ENCODE data around the gene C16orf92. TPM values are rescaled to one million over a fixed set of nuclear protein-coding genes. Genes with fewer than 3 reads are reported as not detected.

The C16orf92 gene
- total and polyA plus RNA-seq, 2 of the 13 experiments (the other 11 are each of a cell fraction or from before 2014, with no cell fraction given), result not detected

DNA sequence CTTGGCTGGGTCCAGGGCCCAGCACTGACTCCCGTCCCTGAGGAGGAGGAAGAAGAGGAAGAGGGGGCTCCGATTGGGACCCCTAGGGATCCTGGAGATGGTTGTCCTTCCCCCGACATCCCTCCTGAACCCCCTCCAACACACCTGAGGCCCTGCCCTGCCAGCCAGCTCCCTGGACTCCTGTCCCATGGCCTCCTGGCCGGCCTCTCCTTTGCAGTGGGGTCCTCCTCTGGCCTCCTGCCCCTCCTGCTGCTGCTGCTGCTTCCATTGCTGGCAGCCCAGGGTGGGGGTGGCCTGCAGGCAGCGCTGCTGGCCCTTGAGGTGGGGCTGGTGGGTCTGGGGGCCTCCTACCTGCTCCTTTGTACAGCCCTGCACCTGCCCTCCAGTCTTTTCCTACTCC lies 36.1 kb upstream of the C16orf92 start:
- H3K36me3 ChIP-seq (replicated peaks in 1 of 2; ENCODE audit: control insufficient read depth in 1 of 2, insufficient read depth in 2 of 2, low read length in 2 of 2), result peaks cover 53 to 94% of the 10 kb centered on the region in 2 experiments
- ChIA-PET POLR2A (interaction anchor here (1.0 kb wide), 1 partner anchor 14 kb away, joined by 3 read pairs; the partner anchor contains the start of gene TAOK2), CTCF (ENCODE audit: low intra/inter-chr PET ratio, low total read pairs) (no interaction called here)
- H3K27ac ChIP-seq (ENCODE audit: extremely low read length, insufficient read depth, low read length), result no peak overlapping the region
- no TSS peak for BruUV-seq (replicated peaks)
- H3K4me1 ChIP-seq (ENCODE audit: insufficient read depth, low read length), result no peaks in the 10 kb centered on the region
- H3K9ac ChIP-seq (ENCODE audit: insufficient read depth, low read depth, low read length), result no peak overlapping the region
- H3K4me2 ChIP-seq (ENCODE audit: low read depth, low read length), result no peak overlapping the region
- H3K27me3 ChIP-seq (ENCODE audit: control insufficient read depth in 1 of 2, insufficient read depth in 2 of 2, low read length in 2 of 2), result no peaks in the 10 kb centered on the region
- FAIRE-seq (no peak), DNase-seq (ENCODE audit: low spot score) (no peak), ATAC-seq (no peak)
- 100% methylated on average over 3 of the region's 5 CpGs for WGBS (ENCODE audit: low lambda C conversion rate)
- H3K9me3 ChIP-seq (ENCODE audit: low read length), result no peaks in the 10 kb centered on the region
- intact Hi-C loops (cut with micrococcal nuclease; ENCODE audit: unreplicated experiment), result no loop called here
- TF ChIP-seq MED1 (CRISPR knock-in tag; IDR thresholded peaks at IDR 0.05) (no peak), NFIC (IDR thresholded peaks at IDR 0.05; ENCODE audit: low read length) (no peak), ZNF446 (CRISPR knock-in tag; IDR thresholded peaks at IDR 0.05) (no peak), ZFP1 (CRISPR knock-in tag; IDR thresholded peaks at IDR 0.05) (no peak)
- TF ChIP-seq, protein P1, sequence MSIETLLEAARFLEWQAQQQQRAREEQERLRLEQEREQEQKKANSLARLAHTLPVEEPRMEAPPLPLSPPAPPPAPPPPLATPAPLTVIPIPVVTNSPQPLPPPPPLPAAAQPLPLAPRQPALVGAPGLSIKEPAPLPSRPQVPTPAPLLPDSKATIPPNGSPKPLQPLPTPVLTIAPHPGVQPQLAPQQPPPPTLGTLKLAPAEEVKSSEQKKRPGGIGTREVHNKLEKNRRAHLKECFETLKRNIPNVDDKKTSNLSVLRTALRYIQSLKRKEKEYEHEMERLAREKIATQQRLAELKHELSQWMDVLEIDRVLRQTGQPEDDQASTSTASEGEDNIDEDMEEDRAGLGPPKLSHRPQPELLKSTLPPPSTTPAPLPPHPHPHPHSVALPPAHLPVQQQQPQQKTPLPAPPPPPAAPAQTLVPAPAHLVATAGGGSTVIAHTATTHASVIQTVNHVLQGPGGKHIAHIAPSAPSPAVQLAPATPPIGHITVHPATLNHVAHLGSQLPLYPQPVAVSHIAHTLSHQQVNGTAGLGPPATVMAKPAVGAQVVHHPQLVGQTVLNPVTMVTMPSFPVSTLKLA (IDR thresholded peaks at IDR 0.05), result no peak
- TF ChIP-seq, protein P2, sequence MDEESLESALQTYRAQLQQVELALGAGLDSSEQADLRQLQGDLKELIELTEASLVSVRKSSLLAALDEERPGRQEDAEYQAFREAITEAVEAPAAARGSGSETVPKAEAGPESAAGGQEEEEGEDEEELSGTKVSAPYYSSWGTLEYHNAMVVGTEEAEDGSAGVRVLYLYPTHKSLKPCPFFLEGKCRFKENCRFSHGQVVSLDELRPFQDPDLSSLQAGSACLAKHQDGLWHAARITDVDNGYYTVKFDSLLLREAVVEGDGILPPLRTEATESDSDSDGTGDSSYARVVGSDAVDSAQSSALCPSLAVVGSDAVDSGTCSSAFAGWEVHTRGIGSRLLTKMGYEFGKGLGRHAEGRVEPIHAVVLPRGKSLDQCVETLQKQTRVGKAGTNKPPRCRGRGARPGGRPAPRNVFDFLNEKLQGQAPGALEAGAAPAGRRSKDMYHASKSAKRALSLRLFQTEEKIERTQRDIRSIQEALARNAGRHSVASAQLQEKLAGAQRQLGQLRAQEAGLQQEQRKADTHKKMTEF (CRISPR knock-in tag; IDR thresholded peaks at IDR 0.05), result no peak
- TF ChIP-seq, protein P3, sequence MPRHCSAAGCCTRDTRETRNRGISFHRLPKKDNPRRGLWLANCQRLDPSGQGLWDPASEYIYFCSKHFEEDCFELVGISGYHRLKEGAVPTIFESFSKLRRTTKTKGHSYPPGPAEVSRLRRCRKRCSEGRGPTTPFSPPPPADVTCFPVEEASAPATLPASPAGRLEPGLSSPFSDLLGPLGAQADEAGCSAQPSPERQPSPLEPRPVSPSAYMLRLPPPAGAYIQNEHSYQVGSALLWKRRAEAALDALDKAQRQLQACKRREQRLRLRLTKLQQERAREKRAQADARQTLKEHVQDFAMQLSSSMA (CRISPR knock-in tag; IDR thresholded peaks at IDR 0.05), result no peak
- TF ChIP-seq, protein P4, sequence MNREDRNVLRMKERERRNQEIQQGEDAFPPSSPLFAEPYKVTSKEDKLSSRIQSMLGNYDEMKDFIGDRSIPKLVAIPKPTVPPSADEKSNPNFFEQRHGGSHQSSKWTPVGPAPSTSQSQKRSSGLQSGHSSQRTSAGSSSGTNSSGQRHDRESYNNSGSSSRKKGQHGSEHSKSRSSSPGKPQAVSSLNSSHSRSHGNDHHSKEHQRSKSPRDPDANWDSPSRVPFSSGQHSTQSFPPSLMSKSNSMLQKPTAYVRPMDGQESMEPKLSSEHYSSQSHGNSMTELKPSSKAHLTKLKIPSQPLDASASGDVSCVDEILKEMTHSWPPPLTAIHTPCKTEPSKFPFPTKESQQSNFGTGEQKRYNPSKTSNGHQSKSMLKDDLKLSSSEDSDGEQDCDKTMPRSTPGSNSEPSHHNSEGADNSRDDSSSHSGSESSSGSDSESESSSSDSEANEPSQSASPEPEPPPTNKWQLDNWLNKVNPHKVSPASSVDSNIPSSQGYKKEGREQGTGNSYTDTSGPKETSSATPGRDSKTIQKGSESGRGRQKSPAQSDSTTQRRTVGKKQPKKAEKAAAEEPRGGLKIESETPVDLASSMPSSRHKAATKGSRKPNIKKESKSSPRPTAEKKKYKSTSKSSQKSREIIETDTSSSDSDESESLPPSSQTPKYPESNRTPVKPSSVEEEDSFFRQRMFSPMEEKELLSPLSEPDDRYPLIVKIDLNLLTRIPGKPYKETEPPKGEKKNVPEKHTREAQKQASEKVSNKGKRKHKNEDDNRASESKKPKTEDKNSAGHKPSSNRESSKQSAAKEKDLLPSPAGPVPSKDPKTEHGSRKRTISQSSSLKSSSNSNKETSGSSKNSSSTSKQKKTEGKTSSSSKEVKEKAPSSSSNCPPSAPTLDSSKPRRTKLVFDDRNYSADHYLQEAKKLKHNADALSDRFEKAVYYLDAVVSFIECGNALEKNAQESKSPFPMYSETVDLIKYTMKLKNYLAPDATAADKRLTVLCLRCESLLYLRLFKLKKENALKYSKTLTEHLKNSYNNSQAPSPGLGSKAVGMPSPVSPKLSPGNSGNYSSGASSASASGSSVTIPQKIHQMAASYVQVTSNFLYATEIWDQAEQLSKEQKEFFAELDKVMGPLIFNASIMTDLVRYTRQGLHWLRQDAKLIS (CRISPR knock-in tag; IDR thresholded peaks at IDR 0.05), result no peak
- H3K79me2 ChIP-seq (ENCODE audit: insufficient read depth, low read length), result no peaks in the 10 kb centered on the region
- H2AFZ ChIP-seq (ENCODE audit: low read length), result no peak overlapping the region
- no peak overlapping the region for H3K4me3 ChIP-seq (replicated peaks in 1 of 3; ENCODE audit: insufficient read depth in 1 of 3, low read depth in 2 of 3, low read length in 3 of 3)
- H4K20me1 ChIP-seq (ENCODE audit: insufficient read depth, low read length), result no peaks in the 10 kb centered on the region
- in situ Hi-C loops (cut with HindIII; ENCODE audit: extremely low pct_ligation_motif_present, low pct_unique_long_range_greater_than_20kb), result no loop called here
